Measurements from ENCODE around the gene C1orf52. TPM values are rescaled to one million over a fixed set of nuclear protein-coding genes. Genes with fewer than 3 reads are reported as not detected.

C1orf52 gene
- total RNA-seq, 1 experiment from 2014 or later: 51.6 TPM

- TF ChIP-seq POLR2AphosphoS5 (IDR thresholded peaks at IDR 0.05; ENCODE audit: low read depth, low read length) (no peak), CTCF (IDR thresholded peaks at IDR 0.05) (no peak)
- Histone ChIP-seq H3K27ac (ENCODE audit: low read length) (peak overlapping the region; percentile 4; the same call in 1 of the 2 replicates), H3K4me1 (ENCODE audit: control insufficient read depth, insufficient read depth, low read length) (peaks cover 5% of the 10 kb centered on the region; the same call in 1 of the 2 replicates), H3K4me3 (ENCODE audit: low read depth in 2 of 2, low read length in 2 of 2) (no peak overlapping the region), H3K27me3 (ENCODE audit: control insufficient read depth, insufficient read depth, low read length) (no peaks in the 10 kb centered on the region), H3K36me3 (ENCODE audit: control insufficient read depth, insufficient read depth, low read length) (no peaks in the 10 kb centered on the region), H3K9me3 (ENCODE audit: control insufficient read depth, insufficient read depth, low read depth, low read length) (no peaks in the 10 kb centered on the region)
- DNase-seq (ENCODE audit: low read depth, low spot score): no peak
- ChIA-PET POLR2A (no interaction called here), CTCF (no interaction called here)
- no TSS peak for BruUV-seq (replicated peaks)
- intact Hi-C loops (cut with micrococcal nuclease; ENCODE audit: unreplicated experiment): no loop called here
- no peak for ATAC-seq
- in situ Hi-C loops (cut with HindIII; ENCODE audit: low pct_unique_long_range_greater_than_20kb, low sequenced_read_pairs): no loop called here
These were observed 33.7 kb downstream of the C1orf52 start for GRCh38 chr1:85225624-85226380.

GRCh38 chr1:85224734-85225623 lies 34.5 kb downstream of the C1orf52 start:
- no TSS peak for BruUV-seq (replicated peaks)
- no peaks in the 10 kb centered on the region for H3K36me3 ChIP-seq (ENCODE audit: control insufficient read depth, insufficient read depth, low read length)
- no peaks in the 10 kb centered on the region for H3K9me3 ChIP-seq (ENCODE audit: control insufficient read depth, insufficient read depth, low read depth, low read length)
- peaks cover 5% of the 10 kb centered on the region; the same call in 1 of the 2 replicates for H3K4me1 ChIP-seq (ENCODE audit: control insufficient read depth, insufficient read depth, low read length)
- H3K27ac ChIP-seq (ENCODE audit: low read length): no peak overlapping the region; the same call in 1 of the 2 replicates
- no peak for TF ChIP-seq CTCF (IDR thresholded peaks at IDR 0.05)
- TF ChIP-seq TCF7L2 (IDR thresholded peaks at IDR 0.05; ENCODE audit: low read depth, low read length): no peak
- no peak for TF ChIP-seq SIN3A (IDR thresholded peaks at IDR 0.05; ENCODE audit: borderline replicate concordance, insufficient read depth, low read depth, low read length)
- intact Hi-C loops (cut with micrococcal nuclease; ENCODE audit: unreplicated experiment): no loop called here
- H3K27me3 ChIP-seq (ENCODE audit: control insufficient read depth, insufficient read depth, low read length): no peaks in the 10 kb centered on the region
- ChIA-PET CTCF (interaction anchor here (0.6 kb wide), 1 partner anchor 328 kb away, joined by 5 read pairs; no protein-coding TSS in a partner anchor), POLR2A (interaction anchor here (0.5 kb wide), 1 partner anchor 30 kb away, joined by 7 read pairs; no protein-coding TSS in a partner anchor)
- ATAC-seq (no peak), DNase-seq (ENCODE audit: low read depth, low spot score) (no peak)
- in situ Hi-C loops (cut with HindIII; ENCODE audit: low pct_unique_long_range_greater_than_20kb, low sequenced_read_pairs): no loop called here
- no peak overlapping the region for H3K4me3 ChIP-seq (ENCODE audit: low read depth in 2 of 2, low read length in 2 of 2)

- Histone ChIP-seq H3K9me3 (ENCODE audit: control insufficient read depth, insufficient read depth, low read depth, low read length) (no peaks in the 10 kb centered on the region), H3K4me3 (ENCODE audit: low read depth in 2 of 2, low read length in 2 of 2) (no peak overlapping the region), H3K4me1 (ENCODE audit: control insufficient read depth, insufficient read depth, low read length) (peaks cover 5% of the 10 kb centered on the region; the same call in 1 of the 2 replicates), H3K36me3 (ENCODE audit: control insufficient read depth, insufficient read depth, low read length) (no peaks in the 10 kb centered on the region), H3K27me3 (ENCODE audit: control insufficient read depth, insufficient read depth, low read length) (no peaks in the 10 kb centered on the region), H3K27ac (ENCODE audit: low read length) (no peak overlapping the region)
- CTCF ChIA-PET: interaction anchor here (0.6 kb wide), 1 partner anchor 327 kb away, joined by 5 read pairs; no protein-coding TSS in a partner anchor
- no peak for DNase-seq (ENCODE audit: low read depth, low spot score)
- TF ChIP-seq REST (IDR thresholded peaks at IDR 0.05; ENCODE audit: insufficient read depth in 1 of 2, low read depth in 2 of 2, low read length in 1 of 2) (no peak), TCF7L2 (IDR thresholded peaks at IDR 0.05; ENCODE audit: low read depth, low read length) (no peak), SIN3A (IDR thresholded peaks at IDR 0.05; ENCODE audit: borderline replicate concordance, insufficient read depth, low read depth, low read length) (no peak), POLR2AphosphoS5 (IDR thresholded peaks at IDR 0.05; ENCODE audit: low read depth, low read length) (no peak), CTCF (IDR thresholded peaks at IDR 0.05) (no peak)
- no TSS peak for BruUV-seq (replicated peaks)
- intact Hi-C loops (cut with micrococcal nuclease; ENCODE audit: unreplicated experiment): no loop called here
- POLR2A ChIA-PET: no interaction called here
- ATAC-seq: no peak
- in situ Hi-C loops (cut with HindIII; ENCODE audit: low pct_unique_long_range_greater_than_20kb, low sequenced_read_pairs): no loop called here
These were observed 35.2 kb downstream of the C1orf52 start for GRCh38 chr1:85224295-85224694.
